Stomach (tissue), 9 donors: Measurements from ENCODE around the gene CPLANE2. TPM values are rescaled to one million over a fixed set of nuclear protein-coding genes. Genes with fewer than 3 reads are reported as not detected.

Experiments used
- DNase-seq, 2 donors: peaks; one replicate each; pipeline versions ENCODE4 v3.0.0 to v3.0.0-alpha.2; 2013 to 2019
- H3K27ac ChIP-seq, 5 donors: fragments of 200-600 bp in 4 of 5; sonication (generic) in 4 of 5; one replicate each; pipeline ENCODE4 v1.5.1; 2013 to 2019; ENCODE audit warnings: mild to moderate bottlenecking in 1 of 5, moderate library complexity in 1 of 5
- H3K27me3 ChIP-seq, 3 donors: fragments of 200-600 bp; sonication (generic); one replicate each; pipeline ENCODE4 v1.5.1; 2017 to 2019; ENCODE audit warnings: mixed run types in 1 of 3
- H3K36me3 ChIP-seq, 4 donors: fragments of 200-600 bp; sonication (generic); 1 replicate in 3 of 4; 2 replicates in 1 of 4; pipeline ENCODE4 v1.5.1; 2016 to 2019
- H3K4me1 ChIP-seq, 4 donors: fragments of 200-600 bp; sonication (generic); one replicate each; pipeline ENCODE4 v1.5.1; 2016 to 2019
- H3K4me3 ChIP-seq, 4 donors: fragments of 200-600 bp; sonication (generic) in 3 of 4; one replicate each; pipeline ENCODE4 v1.5.1; 2016 to 2019; ENCODE audit warnings: mild to moderate bottlenecking in 1 of 4
- H3K9me3 ChIP-seq, 4 donors: fragments of 200-600 bp; sonication (generic); one replicate each; pipeline ENCODE4 v1.5.1; 2016 to 2019
- CTCF ChIP-seq, 7 experiments: fragments of 450-650 bp in 4 of 7; fragments of 200-600 bp in 3 of 7; sonication (generic) in 3 of 7; IDR thresholded peaks; one replicate each; pipeline ENCODE4 v1.5.1; 2016 to 2019; ENCODE audit warnings: antibody characterized with exemption in 7 of 7, control low read depth in 2 of 7, mild to moderate bottlenecking in 1 of 7
- EP300 ChIP-seq: sonication (generic); formaldehyde crosslinking; IDR thresholded peaks from one replicate; pipeline ENCODE4 v1.6.1; 2017; ENCODE audit warnings: antibody characterized with exemption
- POLR2A ChIP-seq, 4 donors: fragments of 450-650 bp; IDR thresholded peaks; one replicate each; pipeline ENCODE4 v1.6.1; 2016; ENCODE audit warnings: antibody characterized with exemption in 4 of 4, control low read depth in 2 of 4, mild to moderate bottlenecking in 1 of 4, moderate library complexity in 1 of 4
- POLR2AphosphoS5 ChIP-seq, 3 donors: sonication (generic); formaldehyde crosslinking; IDR thresholded peaks; one replicate each; pipeline ENCODE4 v1.6.1; 2016; ENCODE audit warnings: antibody characterized with exemption in 3 of 3
- WGBS, 5 donors: extraction: QIAGEN DNeasy Blood & Tissue Kit in 3 of 5; methylation state at CpG; one replicate each; pipeline versions ENCODE4 v1.1.5 to v1.1.7; 2013 to 2018; 5-methylcytosine and 5-hydroxymethylcytosine counted together
- intact Hi-C: fragments of 100-400 bp; cut with DNase I; formaldehyde crosslinking; loops from one replicate; pipeline ENCODE4 v1.15.1; 2023; ENCODE audit warnings: low total_unique reads
- polyA plus RNA-seq, 3 donors: library from polyadenylated mRNA; stranded (reverse); fragments of 200-250 nt; gene quantifications; one replicate each; pipeline ENCODE4 v1.2.3, GENCODE V29; 2013
- total RNA-seq, 5 donors: library from RNA; depleted of rRNA; stranded (reverse); fragments of >200 nt; gene quantifications; one replicate each; pipeline versions ENCODE4 v1.1.0 to v1.2.3, GENCODE V29; 2014 to 2016
- donor health status: healthy with polysubstance abuse.
- donor health status: Bipolar disorder and iron deficiency.
- donor health status: healthy.

Gene CPLANE2
- total and polyA plus RNA-seq, 8 donors, result 0.45 to 18.8 (median 2.3) TPM; not detected in 1

- H3K27me3 ChIP-seq, result no peaks in the 10 kb centered on the region
- peaks cover 18 to 70% (median 52%) of the 10 kb centered on the region in 4 donors for H3K4me1 ChIP-seq
- no peak overlapping the region for H3K4me3 ChIP-seq
- peak overlapping the region; percentile 22 to 77 (median 67) for H3K27ac ChIP-seq
- 48 to 65% (median 62%) methylated on average over 3 of the region's 3 CpGs for WGBS, 5 donors
- no peaks in the 10 kb centered on the region for H3K36me3 ChIP-seq
- TF ChIP-seq POLR2A (IDR thresholded peaks at IDR 0.05) (no peak), EP300 (no peak), POLR2AphosphoS5 (IDR thresholded peaks at IDR 0.05) (no peak), CTCF (IDR thresholded peaks at IDR 0.05) (no peak)
- H3K9me3 ChIP-seq, result no peaks in the 10 kb centered on the region
- intact Hi-C loops, result no loop called here
- no peak for DNase-seq
Measured at GRCh38 chr1:16213013-16213412, 24.0 kb downstream of the CPLANE2 start.

DNA sequence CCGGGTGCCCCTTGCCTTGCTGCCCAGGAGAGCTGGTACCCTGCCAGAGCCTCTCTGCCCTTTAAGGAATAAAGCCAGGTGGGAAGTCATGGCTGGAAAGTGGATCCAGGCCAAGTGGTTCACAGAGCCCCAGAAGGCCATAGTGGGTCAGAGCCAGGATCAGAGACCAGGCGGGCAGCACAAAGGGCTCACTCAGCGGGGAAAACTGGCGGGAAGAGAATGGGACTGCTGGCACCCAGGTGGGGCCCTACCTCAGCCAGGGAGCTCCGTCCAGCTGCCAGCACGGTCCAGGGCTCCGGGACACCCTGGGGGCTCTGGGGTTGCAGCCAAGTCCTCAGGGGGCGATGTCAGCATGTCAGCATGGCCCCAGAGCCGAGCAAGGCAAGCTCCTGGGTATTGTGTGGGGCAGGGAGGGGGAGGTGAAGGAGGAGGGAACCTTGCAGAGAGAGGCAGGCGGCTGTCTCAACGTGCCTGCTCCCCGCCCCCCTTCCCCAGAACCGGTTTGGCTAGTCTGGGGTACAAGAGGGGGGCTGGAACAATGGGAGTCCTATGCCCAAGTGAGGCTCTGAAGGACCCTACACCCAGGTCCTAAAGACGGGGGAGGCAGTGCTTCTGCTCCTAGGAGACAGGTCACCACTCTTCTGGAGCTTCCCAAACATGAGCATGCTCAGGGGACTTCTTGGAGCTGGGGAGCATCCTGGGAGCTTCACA is 24.6 kb downstream of the CPLANE2 start, which contains the start of gene ARHGEF19:
Gene ARHGEF19, minus strand, starts transcription at position 402 of the 711 bp plus-strand sequence. CDS start 3,598 bp downstream, outside the sequence.
- Histone ChIP-seq H3K27ac (peak within 1 kb of the TSS; percentile 22 to 77 (median 67)), H3K4me3 (peak within 1 kb of the TSS in 3 of 4 donors; percentile 12 to 27 (median 14)), H3K27me3 (no peaks in the 10 kb centered on the region), H3K4me1 (peaks cover 15 to 70% (median 52%) of the 10 kb centered on the region in 4 donors), H3K9me3 (no peaks in the 10 kb centered on the region), H3K36me3 (no peaks in the 10 kb centered on the region)
- DNase-seq, result peak; percentile 80 to 94
- 17 to 40% (median 23%) methylated on average over 12 to 14 of the region's 14 CpGs for WGBS, 5 donors
- TF ChIP-seq POLR2A (IDR thresholded peaks at IDR 0.05), result no peak
- no peak for TF ChIP-seq POLR2AphosphoS5 (IDR thresholded peaks at IDR 0.05)
- no peak for TF ChIP-seq CTCF (IDR thresholded peaks at IDR 0.05)
- TF ChIP-seq EP300, result no peak
- intact Hi-C loops, result no loop called here

DNA sequence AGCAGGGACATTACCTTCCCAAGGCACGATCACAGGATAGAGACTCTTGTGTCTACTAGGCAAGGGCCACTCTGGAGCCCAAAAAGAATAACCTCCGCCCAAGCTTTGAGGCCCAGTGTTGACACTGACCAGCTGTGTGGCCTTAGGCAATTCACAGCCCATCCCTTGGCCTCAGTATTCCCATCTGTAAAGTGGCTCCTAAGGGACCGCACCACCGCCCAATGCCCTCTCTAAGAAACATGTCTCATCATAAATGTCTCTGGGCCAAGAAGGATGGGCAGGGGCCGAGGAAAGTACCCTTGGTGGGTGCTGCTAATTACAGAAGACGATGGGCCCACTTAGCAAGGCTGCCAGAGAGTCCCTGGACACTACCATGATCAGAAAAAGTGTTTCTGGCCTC is 25.2 kb downstream of the CPLANE2 start:
- intact Hi-C loops, result no loop called here
- H3K27me3 ChIP-seq, result no peaks in the 10 kb centered on the region
- H3K27ac ChIP-seq, result peak overlapping the region; percentile 22 to 77 (median 67)
- peak overlapping the region in 3 of 4 donors; percentile 12 to 27 (median 14) for H3K4me3 ChIP-seq
- TF ChIP-seq EP300, result no peak
- no peak for TF ChIP-seq POLR2AphosphoS5 (IDR thresholded peaks at IDR 0.05)
- no peak for TF ChIP-seq CTCF (IDR thresholded peaks at IDR 0.05)
- no peak for TF ChIP-seq POLR2A (IDR thresholded peaks at IDR 0.05)
- WGBS, 5 donors, result 38 to 55% (median 50%) methylated on average over 6 of the region's 6 CpGs
- no peak for DNase-seq
- H3K4me1 ChIP-seq, result peaks cover 20 to 72% (median 54%) of the 10 kb centered on the region in 4 donors
- no peaks in the 10 kb centered on the region for H3K9me3 ChIP-seq
- H3K36me3 ChIP-seq, result no peaks in the 10 kb centered on the region

DNA sequence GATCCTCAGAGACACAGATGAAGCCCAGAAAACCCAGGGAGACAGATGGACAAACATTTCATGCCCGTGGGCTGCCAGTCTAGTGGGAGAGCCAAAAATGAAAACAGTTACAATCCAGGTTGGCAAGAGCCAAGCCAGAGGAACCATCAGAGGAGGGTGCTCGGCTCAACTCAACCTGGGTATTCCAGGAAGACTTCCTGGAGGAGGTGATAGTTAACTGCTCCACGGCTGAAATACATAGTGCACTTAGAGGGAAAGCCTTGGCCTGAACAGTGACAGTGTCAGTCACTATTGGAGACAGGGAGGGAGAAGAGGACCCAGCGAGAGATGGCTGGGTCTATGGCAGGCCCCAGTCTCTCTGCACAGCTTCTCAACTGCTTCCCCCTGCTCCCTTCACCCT is 26.4 kb downstream of the CPLANE2 start:
- Histone ChIP-seq H3K9me3 (no peaks in the 10 kb centered on the region), H3K36me3 (no peaks in the 10 kb centered on the region), H3K27ac (peak overlapping the region in 1 of 5 donors; percentile 61), H3K4me3 (no peak overlapping the region), H3K4me1 (peaks cover 21 to 72% (median 51%) of the 10 kb centered on the region in 4 donors), H3K27me3 (no peaks in the 10 kb centered on the region)
- no peak for DNase-seq
- intact Hi-C loops, result no loop called here
- TF ChIP-seq CTCF (IDR thresholded peaks at IDR 0.05), result no peak
- no peak for TF ChIP-seq POLR2A (IDR thresholded peaks at IDR 0.05)
- no peak for TF ChIP-seq POLR2AphosphoS5 (IDR thresholded peaks at IDR 0.05)
- no peak for TF ChIP-seq EP300
- 45 to 65% (median 57%) methylated on average over 4 of the region's 4 CpGs for WGBS, 5 donors
